Panc1 (cell line): Measurements from ENCODE around the gene MYO1H.

ENCODE experiments used
- CTCF ChIP-seq: fragments of 450-650 bp; IDR thresholded peaks from 2 replicates; pipeline ENCODE4 v1.5.1; 2017; ENCODE audit warnings: mild to moderate bottlenecking
- POLR2AphosphoS5 ChIP-seq: IDR thresholded peaks from 2 replicates; pipeline ENCODE4 v1.6.1; 2012; ENCODE audit warnings: mild to moderate bottlenecking, low read depth, low read length, moderate library complexity
- REST ChIP-seq, 2 experiments: IDR thresholded peaks; 2 replicates each; pipeline ENCODE4 v1.6.1; 2011 to 2012; ENCODE audit warnings: low read depth in 2 of 2, control low read depth in 1 of 2, low read length in 1 of 2, mild to moderate bottlenecking in 1 of 2, moderate library complexity in 1 of 2; ENCODE audit not compliant: insufficient read depth in 1 of 2

DNA sequence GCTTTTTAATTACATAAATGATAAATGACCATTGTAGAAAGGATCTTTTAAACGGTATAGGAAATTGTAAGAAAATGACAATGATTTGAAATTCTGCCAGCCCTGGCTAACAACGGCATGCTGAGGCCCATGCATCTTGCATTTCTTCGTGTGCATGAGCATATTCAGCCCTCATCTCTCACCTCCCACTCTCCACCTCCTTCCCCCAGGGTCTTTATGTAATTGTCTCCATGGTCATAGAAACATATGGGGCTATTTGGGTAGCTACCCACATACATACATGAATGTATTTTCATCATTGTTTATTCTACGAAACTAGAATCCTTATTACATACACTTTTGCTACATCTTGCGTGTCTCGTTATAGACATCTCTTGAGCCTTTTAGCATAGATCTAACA, 4.5 kb downstream of the MYO1H start:
- no peak for TF ChIP-seq CTCF
- TF ChIP-seq POLR2AphosphoS5: no peak
- no peak for TF ChIP-seq REST (IDR thresholded peaks at IDR 0.05; ENCODE audit: insufficient read depth in 1 of 2, low read depth in 2 of 2, low read length in 1 of 2)
